Measurements from ENCODE around the gene OTUB1.

- TF ChIP-seq CTCF (IDR thresholded peaks at IDR 0.05), result no peak
- TF ChIP-seq POLR2A (IDR thresholded peaks at IDR 0.05), result no peak
Observed at GRCh38 chr11:64045700-64046099, 59.5 kb downstream of the OTUB1 start.

Data from tibial nerve (tissue), 3 donors.